ENCODE data around the gene CFAP97D1.
A peak's percentile ranks its signal among the peaks of the same experiment; 100 is the strongest.

The CFAP97D1 gene

GRCh38 chr17:43758497-43759174 is 21.6 kb upstream of the CFAP97D1 start, which contains the start of gene SOST:
Gene SOST, minus strand, starts transcription at chr17:43758791. Its CDS starts 50 bp downstream, at chr17:43758741.
- H3K27me3 Mint-ChIP-seq = peaks cover 48% of the 10 kb centered on the region

GRCh38 chr17:43759836-43760235 is 20.4 kb upstream of the CFAP97D1 start:
- H3K27ac Mint-ChIP-seq = no peak overlapping the region
- no peaks in the 10 kb centered on the region for H3K36me3 Mint-ChIP-seq
- H3K4me3 Mint-ChIP-seq = no peak overlapping the region
- H3K9me3 Mint-ChIP-seq = no peaks in the 10 kb centered on the region
- H3K27me3 Mint-ChIP-seq = peaks cover 40% of the 10 kb centered on the region
- no peak for ATAC-seq
- H3K4me1 Mint-ChIP-seq = no peaks in the 10 kb centered on the region

More at GRCh38 chr17:43758497-43759174, 21.6 kb upstream of the CFAP97D1 start, which contains the start of gene SOST:
- Mint-ChIP-seq H3K9me3 (no peaks in the 10 kb centered on the region), H3K4me1 (no peaks in the 10 kb centered on the region), H3K36me3 (no peaks in the 10 kb centered on the region), H3K4me3 (no peak within 1 kb of the TSS), H3K27ac (no peak within 1 kb of the TSS)
- no peak for ATAC-seq

- Mint-ChIP-seq H3K27me3 (peaks cover 38% of the 10 kb centered on the region), H3K27ac (no peak overlapping the region), H3K4me1 (no peaks in the 10 kb centered on the region), H3K36me3 (no peaks in the 10 kb centered on the region), H3K9me3 (no peaks in the 10 kb centered on the region), H3K4me3 (no peak overlapping the region)
- ATAC-seq = peak; percentile 87
These were observed 19.9 kb upstream of the CFAP97D1 start for GRCh38 chr17:43760254-43760852.

- ATAC-seq = no peak
- Mint-ChIP-seq H3K36me3 (peaks cover 15% of the 10 kb centered on the region), H3K4me3 (no peak overlapping the region), H3K27ac (no peak overlapping the region), H3K4me1 (peaks cover 9% of the 10 kb centered on the region), H3K27me3 (no peaks in the 10 kb centered on the region), H3K9me3 (no peaks in the 10 kb centered on the region)
These were observed 13.7 kb upstream of the CFAP97D1 start for GRCh38 chr17:43766413-43767052.

- Mint-ChIP-seq H3K9me3 (no peaks in the 10 kb centered on the region), H3K36me3 (peaks cover 18% of the 10 kb centered on the region), H3K27ac (no peak overlapping the region), H3K4me1 (peaks cover 9% of the 10 kb centered on the region), H3K4me3 (no peak overlapping the region), H3K27me3 (no peaks in the 10 kb centered on the region)
- ATAC-seq = no peak
These were observed 13.1 kb upstream of the CFAP97D1 start for GRCh38 chr17:43767053-43767712.

GRCh38 chr17:43767713-43768059 is 12.5 kb upstream of the CFAP97D1 start:
- ATAC-seq = no peak
- Mint-ChIP-seq H3K9me3 (no peaks in the 10 kb centered on the region), H3K27me3 (no peaks in the 10 kb centered on the region), H3K27ac (no peak overlapping the region), H3K4me3 (no peak overlapping the region), H3K4me1 (peaks cover 14% of the 10 kb centered on the region), H3K36me3 (peaks cover 23% of the 10 kb centered on the region)

- ATAC-seq = peak; percentile 89
- H3K4me3 Mint-ChIP-seq = no peak overlapping the region
- peaks cover 30% of the 10 kb centered on the region for H3K36me3 Mint-ChIP-seq
These were observed 11.9 kb upstream of the CFAP97D1 start for GRCh38 chr17:43768382-43768781.

GRCh38 chr17:43768943-43769342 is 11.3 kb upstream of the CFAP97D1 start:
- no peak for ATAC-seq
- no peaks in the 10 kb centered on the region for H3K27me3 Mint-ChIP-seq
- peaks cover 25% of the 10 kb centered on the region for H3K4me1 Mint-ChIP-seq
- peaks cover 36% of the 10 kb centered on the region for H3K36me3 Mint-ChIP-seq
- H3K27ac Mint-ChIP-seq = no peak overlapping the region
- H3K9me3 Mint-ChIP-seq = no peaks in the 10 kb centered on the region
- no peak overlapping the region for H3K4me3 Mint-ChIP-seq

More at GRCh38 chr17:43768382-43768781, 11.9 kb upstream of the CFAP97D1 start:
- Mint-ChIP-seq H3K4me1 (peaks cover 21% of the 10 kb centered on the region), H3K27ac (no peak overlapping the region), H3K27me3 (no peaks in the 10 kb centered on the region), H3K9me3 (no peaks in the 10 kb centered on the region)

- H3K27me3 Mint-ChIP-seq = no peaks in the 10 kb centered on the region
- no peak overlapping the region for H3K4me3 Mint-ChIP-seq
These were observed 10.8 kb upstream of the CFAP97D1 start for GRCh38 chr17:43769426-43769825.

GRCh38 chr17:43769859-43770258 is 10.4 kb upstream of the CFAP97D1 start:
- no peak for ATAC-seq

More at GRCh38 chr17:43769426-43769825, 10.8 kb upstream of the CFAP97D1 start:
- peaks cover 40% of the 10 kb centered on the region for H3K36me3 Mint-ChIP-seq
- no peak overlapping the region for H3K27ac Mint-ChIP-seq
- no peak for ATAC-seq
- H3K4me1 Mint-ChIP-seq = peaks cover 25% of the 10 kb centered on the region
- no peaks in the 10 kb centered on the region for H3K9me3 Mint-ChIP-seq

GRCh38 chr17:43770957-43771356 is 9.3 kb upstream of the CFAP97D1 start:
- peaks cover 46% of the 10 kb centered on the region for H3K36me3 Mint-ChIP-seq
- no peak for ATAC-seq
- H3K27me3 Mint-ChIP-seq = no peaks in the 10 kb centered on the region
- H3K4me3 Mint-ChIP-seq = no peak overlapping the region
- H3K4me1 Mint-ChIP-seq = peaks cover 25% of the 10 kb centered on the region
- H3K9me3 Mint-ChIP-seq = no peaks in the 10 kb centered on the region
- no peak overlapping the region for H3K27ac Mint-ChIP-seq

More at GRCh38 chr17:43769859-43770258, 10.4 kb upstream of the CFAP97D1 start:
- Mint-ChIP-seq H3K36me3 (peaks cover 41% of the 10 kb centered on the region), H3K27ac (no peak overlapping the region), H3K4me3 (no peak overlapping the region), H3K9me3 (no peaks in the 10 kb centered on the region), H3K27me3 (no peaks in the 10 kb centered on the region), H3K4me1 (peaks cover 25% of the 10 kb centered on the region)

- Mint-ChIP-seq H3K27me3 (no peaks in the 10 kb centered on the region), H3K36me3 (peaks cover 46% of the 10 kb centered on the region), H3K4me3 (no peak overlapping the region), H3K27ac (no peak overlapping the region), H3K4me1 (peaks cover 25% of the 10 kb centered on the region), H3K9me3 (no peaks in the 10 kb centered on the region)
- no peak for ATAC-seq
These were observed 8.8 kb upstream of the CFAP97D1 start for GRCh38 chr17:43771463-43771862.

GRCh38 chr17:43772877-43773648 is 7.2 kb upstream of the CFAP97D1 start:
- Mint-ChIP-seq H3K9me3 (no peaks in the 10 kb centered on the region), H3K27me3 (no peaks in the 10 kb centered on the region), H3K36me3 (peaks cover 46% of the 10 kb centered on the region), H3K4me1 (peaks cover 29% of the 10 kb centered on the region), H3K4me3 (no peak overlapping the region), H3K27ac (peak overlapping the region; percentile 78)
- ATAC-seq = peak; percentile 31

GRCh38 chr17:43774304-43775250 is 5.7 kb upstream of the CFAP97D1 start:
- no peaks in the 10 kb centered on the region for H3K27me3 Mint-ChIP-seq
- no peak overlapping the region for H3K4me3 Mint-ChIP-seq
- peaks cover 41% of the 10 kb centered on the region for H3K36me3 Mint-ChIP-seq
- no peak for ATAC-seq
- no peaks in the 10 kb centered on the region for H3K9me3 Mint-ChIP-seq
- peaks cover 28% of the 10 kb centered on the region for H3K4me1 Mint-ChIP-seq
- no peak overlapping the region for H3K27ac Mint-ChIP-seq

Data from stimulated activated memory B cell treated with anti-CD40 and anti-IgM and Interleukin-4, amounts not matched to agents 10 μg/mL and 1 μg/mL and 100 μg/mL, for 72 hours (primary cell).